ENCODE results near the gene CLEC4M.

CLEC4M gene, protein sequence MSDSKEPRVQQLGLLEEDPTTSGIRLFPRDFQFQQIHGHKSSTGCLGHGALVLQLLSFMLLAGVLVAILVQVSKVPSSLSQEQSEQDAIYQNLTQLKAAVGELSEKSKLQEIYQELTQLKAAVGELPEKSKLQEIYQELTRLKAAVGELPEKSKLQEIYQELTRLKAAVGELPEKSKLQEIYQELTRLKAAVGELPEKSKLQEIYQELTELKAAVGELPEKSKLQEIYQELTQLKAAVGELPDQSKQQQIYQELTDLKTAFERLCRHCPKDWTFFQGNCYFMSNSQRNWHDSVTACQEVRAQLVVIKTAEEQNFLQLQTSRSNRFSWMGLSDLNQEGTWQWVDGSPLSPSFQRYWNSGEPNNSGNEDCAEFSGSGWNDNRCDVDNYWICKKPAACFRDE

DNA sequence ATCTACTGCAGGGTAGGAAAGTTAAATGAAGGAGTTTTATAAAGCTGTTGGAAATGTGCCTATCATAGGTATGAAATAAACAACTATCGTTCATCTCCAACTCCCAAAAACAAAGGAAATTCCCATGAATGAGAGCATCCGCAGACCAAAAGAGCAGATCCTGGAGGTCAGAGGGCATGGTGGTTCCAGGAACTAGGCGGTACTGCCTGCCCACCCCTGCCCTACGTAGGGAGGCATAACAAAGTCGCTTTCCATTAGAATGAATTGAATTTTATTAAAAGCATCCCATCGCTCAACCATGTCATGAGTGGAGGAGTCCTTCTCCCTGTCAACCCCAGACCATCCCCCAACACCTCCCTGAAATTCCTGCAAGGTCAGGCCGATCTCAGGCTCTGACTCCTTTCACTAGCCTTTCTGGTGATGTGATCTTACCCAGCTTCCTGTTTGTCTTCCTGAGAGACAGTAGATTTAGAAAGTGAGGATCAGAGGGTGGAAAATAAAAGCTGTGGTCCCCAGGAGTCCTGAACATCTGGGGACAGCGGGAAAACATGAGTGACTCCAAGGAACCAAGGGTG lies at the start of gene CLEC4M:
TSS of gene CLEC4M (plus strand) at position 525 of the 575 bp plus-strand sequence. CDS start at position 549, 24 bp downstream.
- DNase-seq, result no peak

DNA sequence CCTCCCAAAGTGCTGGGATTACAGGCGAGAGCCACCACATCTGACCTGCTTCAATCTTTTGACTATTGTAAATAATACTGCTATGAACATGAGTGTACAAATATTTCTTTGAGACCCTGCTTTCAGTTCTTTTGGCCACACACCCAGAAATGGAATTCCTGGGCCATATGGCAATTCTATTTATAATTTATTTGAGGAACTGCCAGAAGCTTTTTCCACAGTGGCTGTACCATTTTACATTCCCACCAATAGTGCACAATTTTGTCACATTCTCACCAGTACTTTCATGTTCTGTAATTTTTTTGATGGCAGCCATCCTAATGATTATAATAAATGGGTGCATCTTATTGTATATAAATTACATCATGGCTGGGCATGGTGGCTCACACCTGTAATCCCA lies 47.4 kb upstream of the CLEC4M start:
- DNase-seq, result no peak

DNA sequence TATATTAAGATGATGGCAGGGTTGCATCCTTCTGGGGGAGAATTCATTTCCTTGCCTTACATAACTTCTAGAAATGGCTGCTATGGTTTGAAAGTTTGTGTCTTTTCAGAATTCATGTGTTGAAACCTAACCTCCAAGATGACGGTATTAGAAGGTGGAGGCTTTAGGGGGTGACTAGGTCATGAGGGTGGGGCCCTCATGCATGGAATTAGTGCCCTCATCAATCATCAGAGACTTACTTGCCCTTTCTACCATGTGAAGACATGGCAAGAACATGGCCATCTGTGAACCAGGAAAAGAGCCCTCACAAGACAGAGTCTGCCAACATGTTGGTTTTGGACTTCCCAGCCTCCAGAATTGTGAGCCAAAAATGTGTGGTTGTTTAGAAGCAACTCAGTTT lies 46.3 kb upstream of the CLEC4M start:
- DNase-seq, result no peak

DNA sequence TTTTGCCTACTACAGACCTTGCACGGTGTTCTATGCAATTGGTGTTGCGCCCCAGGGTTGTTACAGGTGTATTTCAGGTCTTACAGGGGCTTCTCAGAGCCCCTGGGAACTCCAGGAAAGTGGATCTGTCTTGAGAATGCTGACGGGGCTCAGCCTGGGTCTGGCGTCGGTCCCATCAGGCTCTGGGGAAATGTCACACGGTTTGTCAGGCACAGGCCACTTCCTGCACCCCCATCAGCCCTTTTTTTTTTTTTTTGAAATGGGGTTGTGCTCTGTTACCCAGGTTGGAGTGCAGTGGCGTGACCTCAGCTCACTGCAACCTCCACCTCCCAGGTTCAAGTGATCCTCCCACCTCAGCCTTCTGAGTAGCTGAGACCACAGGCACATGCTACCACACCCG lies 44.4 kb upstream of the CLEC4M start:
- DNase-seq, result no peak

DNA sequence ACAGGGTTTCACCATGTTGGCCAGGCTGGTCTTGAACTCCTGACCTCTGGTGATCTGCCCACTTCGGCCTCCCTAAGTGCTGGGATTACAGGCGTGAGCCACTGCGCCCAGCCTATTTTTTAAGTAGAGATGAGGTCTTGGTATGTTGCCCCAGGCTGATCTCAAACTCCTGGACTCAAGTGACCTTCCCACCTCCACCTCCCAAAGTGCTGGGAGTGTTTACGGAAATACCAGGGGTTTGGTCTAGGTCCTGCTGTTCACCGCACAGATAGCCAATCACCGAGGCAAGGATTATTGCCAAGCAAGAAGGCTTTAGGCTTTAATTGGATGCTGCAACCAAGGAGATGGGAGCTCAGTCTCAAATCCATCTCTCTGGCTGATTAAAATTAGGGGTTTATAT lies 42.7 kb upstream of the CLEC4M start:
- no peak for DNase-seq

DNA sequence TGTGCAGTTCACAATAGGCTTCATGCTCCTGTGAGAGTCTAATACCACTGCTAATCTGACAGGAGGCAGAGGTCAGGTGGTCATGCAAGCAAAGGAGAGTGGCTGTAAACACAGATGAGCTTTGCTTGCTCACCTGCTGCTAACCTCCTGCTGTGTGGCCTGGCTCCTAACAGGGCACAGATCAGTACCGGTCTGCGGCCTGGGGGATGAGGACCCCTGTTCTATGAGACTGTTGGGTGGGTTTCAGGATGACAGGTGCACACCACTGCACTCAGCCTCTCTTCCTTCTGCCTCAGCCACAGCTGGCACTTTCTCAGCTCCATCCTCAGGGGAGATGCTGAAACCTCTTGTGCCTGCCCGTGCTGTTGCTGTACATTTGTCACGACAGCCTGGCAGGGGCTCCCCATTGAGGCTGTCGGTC lies 40.8 kb upstream of the CLEC4M start:
- DNase-seq, result peak; percentile 27

DNA sequence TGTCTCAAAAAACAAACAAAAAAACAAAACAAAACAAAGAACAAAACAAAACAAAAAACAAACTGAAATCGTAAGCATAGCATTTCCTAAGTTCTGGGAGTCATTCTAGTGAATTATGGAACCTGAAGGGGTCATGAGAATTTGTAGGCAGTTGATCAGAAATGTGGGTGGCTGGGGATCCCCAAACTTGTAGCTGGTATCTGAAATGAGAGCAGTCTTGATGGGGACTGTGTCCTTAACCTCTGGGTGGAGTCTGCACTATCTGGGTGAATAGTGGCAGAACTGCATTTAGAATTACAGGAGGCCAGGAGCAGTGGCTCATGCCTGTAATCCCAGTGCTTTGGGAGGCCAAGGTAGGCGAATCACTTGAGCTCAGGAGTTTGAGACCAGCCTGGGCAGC lies 37.3 kb upstream of the CLEC4M start:
- DNase-seq, result no peak

DNA sequence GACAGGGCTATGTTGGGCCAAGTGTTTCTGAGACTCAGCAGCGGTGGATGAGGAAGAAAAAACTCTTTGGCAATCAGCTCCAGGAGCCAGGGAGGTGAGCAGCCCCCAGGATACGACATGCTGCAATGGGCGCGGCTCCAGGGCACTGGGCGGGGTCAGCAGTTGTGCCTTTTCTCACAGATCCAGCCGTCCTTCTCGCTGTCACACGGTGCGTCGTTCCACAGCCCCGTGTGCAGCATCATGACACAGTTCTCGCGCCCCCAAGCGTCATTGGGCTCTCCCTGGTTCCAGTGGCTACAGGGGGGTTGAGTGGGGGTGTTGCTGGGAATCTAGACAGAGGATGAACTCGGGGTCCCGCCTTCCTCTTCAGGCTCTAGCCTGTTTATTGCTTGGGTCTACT lies 33.8 kb upstream of the CLEC4M start:
- no peak for DNase-seq

DNA sequence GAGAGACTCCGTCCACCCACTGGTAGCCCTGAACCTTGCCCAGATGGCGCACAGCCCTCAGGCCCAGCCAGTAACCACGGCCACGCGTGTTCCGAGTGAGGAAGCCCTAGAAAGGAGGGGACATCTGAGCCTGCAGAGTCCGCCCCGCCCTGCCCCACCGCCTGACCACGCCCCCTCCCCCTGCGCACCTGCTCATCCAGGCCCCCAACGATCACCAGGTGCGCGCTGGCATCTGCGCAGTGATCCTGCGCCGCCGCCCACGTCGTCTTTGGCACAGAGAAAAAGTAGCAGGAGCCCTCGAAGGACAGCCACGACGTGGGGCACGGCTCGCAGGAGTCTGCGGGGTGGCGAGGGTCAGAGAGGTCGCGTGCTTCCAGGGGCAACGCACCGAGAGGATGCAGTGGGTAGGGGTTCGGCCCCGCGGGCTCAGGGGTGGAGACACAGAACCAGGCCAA lies 33.2 kb upstream of the CLEC4M start:
- DNase-seq, result no peak

DNA sequence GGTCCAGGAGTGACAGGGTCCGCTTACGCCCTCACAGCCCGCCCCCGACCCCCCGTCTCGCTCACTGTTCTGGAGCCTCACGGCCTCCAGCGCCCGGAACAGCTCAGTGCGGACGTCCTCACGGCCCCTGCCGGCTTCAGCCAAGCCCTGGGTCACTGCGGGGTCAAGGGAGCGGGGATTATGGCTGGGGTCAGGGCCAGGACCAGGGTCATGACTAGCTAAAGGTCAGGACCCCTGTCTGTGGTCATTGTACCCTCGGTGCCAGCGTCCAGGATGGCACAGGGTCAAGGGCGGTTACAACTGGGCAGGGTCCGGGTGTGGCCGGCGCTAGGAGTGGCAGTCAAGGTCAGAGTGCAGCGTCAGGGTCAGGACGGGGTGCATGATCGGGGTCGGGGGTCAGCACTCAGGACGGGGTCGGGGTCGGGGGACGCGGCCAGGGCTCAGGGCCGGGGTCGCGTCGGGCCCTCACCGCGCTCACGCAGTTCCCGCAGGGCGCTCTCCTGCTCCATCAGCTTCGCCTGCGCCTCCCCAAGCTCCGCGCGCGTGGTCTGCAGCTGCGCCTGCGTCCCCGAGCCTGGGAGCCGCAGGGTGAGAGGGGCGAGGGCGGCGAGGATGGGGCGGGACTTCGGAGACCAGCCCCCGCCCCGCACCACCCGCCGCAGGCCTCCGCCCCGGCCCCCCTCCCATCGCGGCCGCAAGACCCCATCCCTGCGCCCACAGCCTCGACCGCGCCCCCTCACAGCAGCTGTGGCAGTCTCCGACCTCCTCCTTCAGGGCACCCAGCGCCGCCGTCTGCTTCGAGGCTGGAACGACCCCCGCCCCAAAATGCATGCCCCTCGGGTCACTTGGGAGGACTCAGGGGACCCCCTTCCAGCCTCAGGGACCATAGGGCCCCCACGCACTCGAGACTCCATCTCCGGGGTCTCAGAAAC lies 32.5 kb upstream of the CLEC4M start:
- no peak for DNase-seq

DNA sequence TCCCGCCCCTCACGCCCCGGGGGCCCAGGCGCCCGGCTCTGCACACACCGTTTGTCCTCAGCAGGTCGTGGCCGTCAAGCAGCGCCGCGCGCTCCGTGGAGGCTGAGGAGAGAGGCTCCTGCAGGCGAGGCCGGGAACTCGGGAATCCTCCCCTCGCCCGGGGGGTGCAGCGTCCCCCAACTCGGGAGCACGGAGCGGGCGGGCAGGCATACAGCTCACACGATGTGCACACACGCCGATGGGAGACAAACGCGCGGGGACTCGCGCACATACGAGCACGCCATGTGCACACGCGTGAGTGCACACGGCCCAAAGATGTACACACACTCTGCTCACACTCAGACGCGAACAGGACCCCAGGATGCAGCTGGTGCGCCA lies 31.8 kb upstream of the CLEC4M start:
- DNase-seq, result no peak

DNA sequence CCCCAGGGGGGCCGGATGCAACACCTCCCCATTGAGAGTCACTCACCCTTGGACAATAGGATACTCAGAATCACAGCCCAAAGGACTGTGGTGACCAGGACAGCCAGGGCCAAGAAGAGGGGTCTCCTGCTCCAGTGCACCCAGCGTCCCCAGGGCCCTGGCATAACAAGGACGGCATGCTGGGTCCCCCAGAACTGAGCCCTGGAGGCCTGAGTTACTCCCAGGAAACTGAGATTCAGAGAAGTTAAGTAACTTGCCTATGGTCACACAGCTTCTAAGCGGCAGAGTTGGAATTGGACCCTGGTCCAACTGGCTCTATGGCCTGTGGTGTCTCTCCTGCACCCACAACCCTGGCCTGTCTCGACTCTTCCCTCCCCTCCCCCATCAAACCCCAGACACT lies 31.4 kb upstream of the CLEC4M start:
- no peak for DNase-seq

DNA sequence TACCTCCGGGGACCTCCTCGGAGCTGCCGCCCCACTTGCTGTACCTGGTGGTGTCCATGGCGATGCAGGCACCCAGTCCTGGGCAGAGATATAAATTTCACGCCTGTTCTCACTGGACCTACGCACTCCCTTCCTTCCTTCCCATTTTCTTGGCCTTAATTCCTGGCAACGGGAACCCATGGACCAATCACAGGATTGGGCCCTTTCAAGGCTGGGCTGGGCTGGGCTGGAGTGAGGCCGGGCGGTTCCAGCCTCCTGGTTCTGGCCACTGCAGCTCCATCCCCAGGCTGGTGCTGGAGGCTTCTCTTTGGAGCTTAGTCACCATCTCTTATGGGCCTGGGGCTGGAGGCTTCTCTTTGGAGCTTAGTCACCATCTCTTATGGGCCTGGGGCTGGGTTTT lies 31.0 kb upstream of the CLEC4M start, which contains the start of gene CLEC4G:
TSS of gene CLEC4G (minus strand) at position 66 of the 400 bp plus-strand sequence. CDS start at position 58, 8 bp downstream.
- no peak for DNase-seq

DNA sequence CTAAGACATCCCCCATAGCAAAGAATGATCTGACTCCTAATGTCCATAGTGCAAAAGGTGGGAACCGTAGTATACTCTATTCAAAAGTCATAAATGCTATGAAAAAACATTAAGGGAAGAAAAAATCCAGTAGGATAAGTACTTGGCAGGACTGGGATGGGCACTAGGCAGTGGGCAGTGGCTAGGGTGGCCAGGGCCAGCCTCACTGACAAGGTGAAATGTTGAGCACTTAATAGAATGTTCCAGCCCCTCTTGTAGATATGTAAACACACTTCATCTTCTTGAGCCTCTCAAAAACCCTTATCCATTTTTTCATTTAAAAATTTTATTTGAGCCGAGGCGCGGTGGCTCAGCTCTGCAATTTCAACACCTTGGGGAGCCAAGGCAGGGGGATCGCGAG lies 29.7 kb upstream of the CLEC4M start:
- no peak for DNase-seq

DNA sequence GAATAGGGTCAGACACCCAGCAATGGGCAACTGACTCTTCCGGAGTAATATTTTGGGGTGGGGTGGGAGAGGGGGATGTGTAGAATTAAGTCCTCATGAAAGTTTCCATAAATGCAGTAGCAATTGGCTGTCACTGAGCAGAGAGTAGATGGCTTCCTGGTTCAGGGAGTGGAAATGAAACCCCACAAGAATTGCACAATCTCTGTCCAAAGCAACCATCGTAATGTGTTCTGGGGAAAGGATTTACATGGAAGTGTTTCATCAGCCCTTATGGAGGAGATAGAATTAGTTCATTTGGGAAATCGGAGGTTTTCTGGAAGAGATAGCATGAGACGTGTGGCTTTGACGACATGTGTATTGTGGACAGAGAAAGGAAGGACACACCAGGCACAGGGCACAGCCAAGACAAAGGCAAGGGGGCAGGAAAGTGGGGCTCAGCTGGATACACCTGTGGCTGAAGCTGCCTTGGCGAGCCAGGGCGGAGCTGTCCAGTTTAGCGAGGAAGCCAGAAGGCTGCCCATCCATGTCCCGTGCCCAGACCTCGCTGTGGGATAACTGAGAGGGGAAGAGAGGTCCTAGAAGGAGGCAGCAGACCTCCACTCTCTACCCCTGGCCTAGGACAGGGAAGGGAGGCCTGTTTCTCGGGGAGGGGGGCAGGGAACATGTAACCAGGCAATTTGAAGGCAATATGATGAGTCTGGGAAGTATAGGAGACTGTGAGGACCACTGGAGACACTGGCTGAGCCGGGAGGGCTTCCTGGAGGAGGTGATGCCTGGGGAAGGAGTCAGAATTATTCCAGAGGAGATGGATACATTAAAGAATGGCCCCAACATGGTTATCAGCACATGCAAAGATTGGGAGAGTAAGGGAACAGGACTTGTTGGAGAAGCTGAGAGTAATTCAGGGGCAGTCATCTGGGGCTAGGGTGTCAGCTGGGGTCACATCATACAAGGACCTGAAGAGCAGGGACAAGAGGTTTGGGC lies 28.5 kb upstream of the CLEC4M start:
- DNase-seq, result no peak

DNA sequence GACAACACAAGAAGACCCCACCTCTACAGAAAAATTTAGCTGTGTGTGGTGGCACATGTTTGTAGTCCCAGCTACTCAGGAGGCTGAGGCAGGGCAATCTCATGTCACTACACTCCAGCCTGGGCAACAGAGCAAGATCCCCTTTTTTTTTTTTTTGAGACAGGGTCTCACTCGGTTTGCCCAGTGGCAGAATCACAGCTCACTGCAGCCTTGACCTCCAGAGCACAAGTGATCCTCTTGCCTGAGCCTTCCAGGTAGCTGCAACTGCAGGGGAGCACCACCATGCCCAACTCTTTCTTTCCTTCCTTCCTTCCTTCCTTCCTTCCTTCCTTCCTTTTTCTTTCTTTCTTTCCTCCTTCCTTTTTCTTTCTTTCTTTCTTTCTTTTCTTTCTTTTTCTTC lies 26.9 kb upstream of the CLEC4M start:
- no peak for DNase-seq

DNA sequence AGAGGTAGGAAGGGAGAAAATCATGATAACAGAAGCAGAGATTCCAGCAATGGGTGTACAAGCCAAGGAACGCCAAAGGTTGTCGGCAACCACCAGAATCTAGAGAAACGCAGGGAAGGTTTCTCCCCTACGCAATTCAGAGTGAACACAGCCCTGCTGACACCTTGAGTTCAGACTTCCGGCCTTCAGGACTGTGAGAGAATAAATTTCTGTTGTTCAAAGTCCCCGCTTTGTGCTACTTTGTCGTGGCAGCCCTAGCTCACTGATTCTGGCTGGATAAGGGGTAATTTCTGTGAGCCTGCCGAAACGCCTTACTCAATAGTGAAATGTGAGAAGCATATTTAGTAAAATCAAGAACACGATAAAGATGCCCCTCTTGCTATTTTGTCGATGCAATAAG lies 25.8 kb upstream of the CLEC4M start:
- DNase-seq, result no peak

DNA sequence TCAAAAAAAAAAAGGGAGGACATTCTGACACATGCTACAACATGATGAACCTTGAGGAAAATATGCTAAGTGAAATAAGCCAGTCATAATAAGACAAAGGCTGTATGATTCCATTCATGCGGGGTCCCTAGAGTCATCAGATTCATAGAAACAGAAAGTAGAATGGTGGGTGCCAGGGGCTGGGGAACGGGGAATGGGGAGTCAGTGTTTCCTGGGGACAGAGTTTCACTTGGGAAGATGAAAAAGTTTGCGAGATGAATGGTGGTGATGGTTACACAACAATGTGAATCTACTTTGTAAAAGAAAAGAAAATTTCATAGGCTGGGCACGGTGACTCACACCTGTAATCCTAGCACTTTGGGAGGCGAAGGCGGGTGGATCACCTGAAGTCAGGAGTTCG lies 25.0 kb upstream of the CLEC4M start:
- DNase-seq, result no peak

DNA sequence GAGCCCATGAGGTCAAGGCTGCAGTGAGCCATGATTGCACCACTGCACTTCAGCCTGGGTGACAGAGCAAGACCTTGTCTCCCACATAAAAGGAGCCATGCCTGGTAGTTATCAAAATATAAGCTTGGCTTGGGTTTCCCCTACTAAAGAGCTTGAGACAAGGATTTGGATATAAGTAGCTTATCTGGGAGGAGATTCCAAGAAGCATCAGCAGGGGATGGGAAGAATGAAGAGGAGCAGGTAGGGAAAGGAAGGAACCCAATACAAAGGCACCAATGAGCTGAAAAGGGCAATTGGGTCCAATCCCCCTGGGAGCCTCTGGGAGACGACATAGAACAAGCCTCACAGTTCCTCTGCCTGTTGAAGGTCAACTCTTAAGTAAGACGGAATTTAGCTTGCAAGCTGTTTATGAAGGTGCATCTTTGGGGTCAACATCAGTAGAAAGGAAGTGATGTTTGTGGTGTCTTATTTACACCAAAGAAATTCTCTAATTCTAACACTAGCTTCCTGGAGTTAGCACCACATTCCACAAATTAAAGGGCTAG lies 23.8 kb upstream of the CLEC4M start:
- no peak for DNase-seq

DNA sequence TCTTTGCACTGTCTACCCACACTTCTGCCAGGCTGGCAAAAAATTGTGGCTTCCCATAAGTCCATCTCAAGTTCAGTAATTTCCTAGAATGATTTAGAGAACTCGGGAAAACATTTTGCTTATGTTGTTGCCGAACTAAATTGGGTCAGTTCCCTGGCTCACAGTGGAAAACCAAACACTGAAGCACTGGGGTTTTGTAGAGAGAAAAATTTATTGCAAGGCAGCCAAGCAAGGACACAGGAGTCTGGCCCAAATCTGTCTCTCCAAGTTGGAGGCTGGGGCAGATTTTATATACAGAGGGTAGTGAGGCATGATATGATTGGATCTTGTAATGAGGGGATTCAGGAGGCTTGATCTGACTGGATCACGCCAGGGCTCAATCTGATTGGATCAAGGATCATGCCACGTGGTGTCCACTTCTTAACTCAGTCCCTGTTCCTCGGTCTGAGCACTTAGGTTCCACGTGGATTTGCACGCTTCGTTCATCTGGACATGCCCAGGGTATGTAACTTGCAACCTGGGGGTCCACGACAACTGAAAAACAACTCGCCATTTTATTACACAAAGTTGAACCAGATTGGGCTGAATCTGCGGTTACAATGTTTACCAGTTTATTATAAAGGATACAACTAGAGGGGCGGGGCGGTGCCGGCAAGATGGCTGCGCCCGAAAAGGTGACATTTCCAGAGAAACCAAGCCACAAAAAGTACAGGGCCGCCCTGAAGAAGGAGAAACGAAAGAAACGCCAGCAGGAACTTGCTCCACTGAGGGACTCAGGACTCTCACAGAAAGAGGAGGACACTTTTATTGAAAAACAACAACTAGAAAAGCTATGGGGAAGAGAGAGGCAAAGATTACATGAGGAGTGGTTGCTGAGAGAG lies 23.0 kb upstream of the CLEC4M start:
- DNase-seq, result no peak

DNA sequence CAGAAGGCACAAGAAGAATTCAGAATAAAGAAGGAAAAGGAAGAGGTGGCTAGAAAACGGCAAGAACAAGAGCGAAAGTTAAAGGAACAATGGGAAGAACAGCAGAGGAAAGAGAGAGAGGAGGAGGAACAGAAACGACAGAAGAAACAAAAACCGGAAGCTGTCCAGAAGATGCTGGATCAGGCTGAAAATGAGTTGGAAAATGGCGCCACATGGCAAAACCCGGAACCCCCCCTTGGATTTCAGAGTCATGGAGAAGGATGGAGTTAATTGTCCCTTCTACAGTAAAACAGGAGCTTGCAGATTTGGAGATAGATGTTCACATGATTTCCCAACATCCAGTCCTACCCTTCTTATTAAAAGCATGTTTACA lies 22.4 kb upstream of the CLEC4M start:
- DNase-seq, result no peak

Data from NCI-H1092 (cell line).